HFF-Myc (cell line): ENCODE measurements around the gene CLTA.
"Not testable (repeated sequence)": the region's sequence is repeated elsewhere in the genome, so short reads cannot be mapped to it uniquely, and the experiment has no call there.

Experiments used
- DNase-seq: peaks from one replicate; pipeline ENCODE4 v3.0.0-alpha.2; 2011; ENCODE audit warnings: low read depth; ENCODE audit errors: extremely low read depth
- H3K4me3 ChIP-seq: replicated peaks from 2 replicates; pipeline ENCODE4 v1.5.1; 2011; ENCODE audit warnings: low read depth, mild to moderate bottlenecking, control low read depth, low read length
- TF ChIP-seq, protein P1 (sequence below): IDR thresholded peaks from 2 replicates; pipeline ENCODE4 v1.5.1; 2012; ENCODE audit warnings: mild to moderate bottlenecking, low read depth, low read length, control low read depth; ENCODE audit errors: missing control alignments

Gene CLTA

DNA sequence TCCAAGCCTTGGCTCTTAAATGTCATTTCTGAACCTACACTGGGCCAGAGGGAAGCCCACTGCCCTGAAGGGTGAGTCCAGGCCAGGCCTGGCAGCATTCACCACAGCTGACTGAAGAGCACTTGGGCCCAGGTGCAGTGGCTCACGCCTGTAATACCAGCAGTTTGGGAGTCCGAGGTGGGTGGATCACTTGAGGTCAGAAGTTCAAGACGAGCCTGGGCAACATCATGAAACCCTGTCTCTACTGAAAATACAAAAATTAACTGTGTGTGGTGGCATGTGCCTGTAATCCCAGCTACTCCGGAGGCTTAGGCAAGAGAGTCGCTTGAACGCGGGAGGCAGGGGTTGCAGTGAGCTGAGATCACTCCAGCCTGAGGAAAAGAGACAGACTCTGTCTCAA lies 16.4 kb upstream of the CLTA start:
- DNase-seq, result no peak
- TF ChIP-seq, protein P1, sequence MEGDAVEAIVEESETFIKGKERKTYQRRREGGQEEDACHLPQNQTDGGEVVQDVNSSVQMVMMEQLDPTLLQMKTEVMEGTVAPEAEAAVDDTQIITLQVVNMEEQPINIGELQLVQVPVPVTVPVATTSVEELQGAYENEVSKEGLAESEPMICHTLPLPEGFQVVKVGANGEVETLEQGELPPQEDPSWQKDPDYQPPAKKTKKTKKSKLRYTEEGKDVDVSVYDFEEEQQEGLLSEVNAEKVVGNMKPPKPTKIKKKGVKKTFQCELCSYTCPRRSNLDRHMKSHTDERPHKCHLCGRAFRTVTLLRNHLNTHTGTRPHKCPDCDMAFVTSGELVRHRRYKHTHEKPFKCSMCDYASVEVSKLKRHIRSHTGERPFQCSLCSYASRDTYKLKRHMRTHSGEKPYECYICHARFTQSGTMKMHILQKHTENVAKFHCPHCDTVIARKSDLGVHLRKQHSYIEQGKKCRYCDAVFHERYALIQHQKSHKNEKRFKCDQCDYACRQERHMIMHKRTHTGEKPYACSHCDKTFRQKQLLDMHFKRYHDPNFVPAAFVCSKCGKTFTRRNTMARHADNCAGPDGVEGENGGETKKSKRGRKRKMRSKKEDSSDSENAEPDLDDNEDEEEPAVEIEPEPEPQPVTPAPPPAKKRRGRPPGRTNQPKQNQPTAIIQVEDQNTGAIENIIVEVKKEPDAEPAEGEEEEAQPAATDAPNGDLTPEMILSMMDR, result no peak
- H3K4me3 ChIP-seq, result no peak overlapping the region

DNA sequence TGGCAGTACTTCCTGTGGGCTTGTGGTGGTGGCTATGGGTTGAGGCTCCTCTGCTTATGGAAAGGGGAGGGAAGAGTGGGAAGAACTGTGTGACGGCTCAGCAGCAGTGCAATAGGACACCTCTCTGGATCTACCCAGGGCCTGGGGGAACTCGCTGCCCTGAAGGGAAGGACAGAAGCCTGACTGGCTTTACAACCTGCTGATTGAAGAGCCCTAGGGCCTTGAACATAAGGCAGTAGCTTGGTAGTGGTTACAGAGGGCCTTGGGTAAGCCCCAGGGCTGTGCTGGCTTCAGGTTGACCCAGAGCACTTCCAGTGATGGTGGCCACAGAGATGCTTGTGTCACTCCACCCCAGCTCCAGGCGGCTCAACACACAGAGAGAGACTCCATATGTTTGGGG lies 16.0 kb upstream of the CLTA start:
- H3K4me3 ChIP-seq, result no peak overlapping the region
- TF ChIP-seq, protein P1, result no peak
- no peak for DNase-seq

DNA sequence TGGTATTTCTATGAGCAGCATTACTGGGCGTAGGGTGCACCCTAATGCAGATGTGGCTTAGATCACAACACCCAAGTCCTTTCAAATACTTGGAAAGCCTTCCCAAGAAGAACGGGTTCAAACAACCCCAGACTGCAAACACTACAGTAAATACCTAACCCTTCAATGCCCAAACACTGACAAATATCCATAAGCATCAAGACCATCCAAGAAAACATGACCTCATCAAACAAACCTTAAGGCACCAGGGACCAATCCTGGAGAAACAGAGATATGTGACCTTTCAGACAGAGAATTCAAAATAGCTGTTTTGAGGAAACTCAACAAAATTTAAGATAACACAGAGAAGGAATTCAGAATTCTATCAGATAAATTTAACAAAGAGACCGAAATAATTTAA lies 15.5 kb upstream of the CLTA start:
- H3K4me3 ChIP-seq, DNase-seq: not testable (repeated sequence)

DNA sequence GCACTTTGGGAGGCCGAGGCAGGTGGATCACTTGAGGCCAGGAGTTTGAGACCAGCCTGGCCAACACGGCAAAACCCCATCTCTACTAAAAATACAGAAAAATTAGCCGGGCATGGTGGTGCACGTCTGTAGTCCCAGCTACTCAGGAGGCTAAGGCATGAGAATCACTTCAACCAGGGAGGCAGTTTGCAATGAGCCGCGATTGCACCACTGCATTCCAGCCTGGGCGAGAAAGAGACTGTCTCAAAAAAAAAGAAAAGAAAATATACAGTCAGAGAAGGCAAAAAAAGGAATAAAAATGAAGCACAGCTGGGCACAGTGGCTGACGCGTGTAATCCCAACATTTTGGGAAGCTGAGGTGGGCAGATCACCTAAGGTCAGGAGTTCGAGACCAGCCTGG lies 14.2 kb upstream of the CLTA start:
- not testable (repeated sequence) for H3K4me3 ChIP-seq, DNase-seq

DNA sequence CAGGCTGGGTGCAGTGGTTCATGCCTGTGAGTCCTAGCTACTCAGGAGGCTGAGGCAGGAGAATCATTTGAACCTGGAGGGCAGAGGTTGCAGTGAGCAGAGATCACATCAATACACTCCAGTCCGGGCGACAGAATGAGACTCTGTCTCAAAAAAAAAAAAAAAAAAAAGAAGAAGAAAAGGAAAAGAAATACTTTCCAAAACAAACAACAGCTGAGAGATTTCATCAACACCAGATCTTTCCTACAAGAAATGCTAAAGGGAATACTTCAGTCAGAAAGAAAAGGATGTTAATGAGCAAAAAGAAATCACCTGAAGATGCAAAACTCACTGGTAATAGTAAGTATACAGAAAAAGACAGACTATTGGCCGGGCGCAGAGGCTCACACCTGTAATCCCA lies 13.2 kb upstream of the CLTA start:
- TF ChIP-seq, protein P1, result no peak
- DNase-seq, result no peak
- no peak overlapping the region for H3K4me3 ChIP-seq

DNA sequence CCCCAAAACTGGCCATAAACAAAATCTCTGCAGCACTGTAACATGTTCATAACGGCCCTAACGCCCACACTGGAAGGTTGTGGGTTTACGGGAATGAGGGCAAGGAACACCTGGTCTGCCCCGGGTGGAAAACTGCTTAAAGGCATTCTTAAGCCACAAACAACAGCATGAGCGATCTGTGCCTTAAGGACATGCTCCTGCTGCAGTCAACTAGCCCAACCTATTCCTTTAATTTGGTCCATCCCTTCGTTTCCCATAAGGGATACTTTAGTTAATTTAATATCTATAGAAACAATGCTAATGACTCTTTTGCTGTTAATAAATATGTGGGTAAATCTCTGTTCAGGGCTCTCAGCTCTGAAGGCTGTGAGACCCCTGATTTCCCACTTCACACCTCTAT lies 10.5 kb upstream of the CLTA start:
- DNase-seq, H3K4me3 ChIP-seq: not testable (repeated sequence)

DNA sequence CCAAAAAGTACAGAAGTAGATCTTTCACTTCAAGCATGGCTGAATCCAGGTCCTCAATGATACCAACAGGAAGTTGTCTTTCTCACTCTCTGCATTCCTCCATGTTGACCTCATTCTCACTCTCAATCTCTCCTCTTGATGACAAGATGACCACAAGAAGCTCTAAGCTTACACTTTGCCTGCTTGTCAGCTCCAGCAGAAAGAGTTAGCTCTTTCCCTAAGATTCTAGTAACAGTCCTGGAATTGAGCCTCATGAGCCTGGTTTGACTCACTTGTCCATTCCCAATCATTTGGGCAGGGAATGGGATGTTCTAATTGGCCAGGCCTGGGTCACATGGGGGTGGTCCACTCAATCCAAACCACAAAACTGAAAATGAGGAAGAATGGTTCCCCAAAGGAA lies 3.3 kb upstream of the CLTA start:
- no peak overlapping the region for H3K4me3 ChIP-seq
- DNase-seq, result no peak
- TF ChIP-seq, protein P1, result no peak

DNA sequence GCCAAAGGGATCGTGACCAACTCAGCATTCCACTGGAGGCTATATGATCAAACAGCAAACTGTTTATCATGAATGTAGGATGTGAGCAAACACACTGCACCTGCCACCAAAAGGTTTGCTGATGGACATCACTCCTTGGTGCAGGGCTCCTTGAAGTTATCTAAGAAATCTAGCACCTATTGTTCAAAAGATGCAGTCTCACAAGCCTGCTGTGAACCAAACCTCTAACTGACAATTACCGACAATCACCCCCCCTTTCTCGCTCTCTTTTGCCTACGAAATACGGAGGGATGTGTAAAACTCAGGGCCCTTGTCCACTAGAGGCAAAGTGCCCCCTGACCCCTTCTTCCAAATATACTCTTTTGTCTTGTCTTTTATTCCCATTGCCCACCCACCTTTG lies 2.5 kb upstream of the CLTA start:
- TF ChIP-seq, protein P1, result no peak
- no peak overlapping the region for H3K4me3 ChIP-seq
- DNase-seq, result no peak

DNA sequence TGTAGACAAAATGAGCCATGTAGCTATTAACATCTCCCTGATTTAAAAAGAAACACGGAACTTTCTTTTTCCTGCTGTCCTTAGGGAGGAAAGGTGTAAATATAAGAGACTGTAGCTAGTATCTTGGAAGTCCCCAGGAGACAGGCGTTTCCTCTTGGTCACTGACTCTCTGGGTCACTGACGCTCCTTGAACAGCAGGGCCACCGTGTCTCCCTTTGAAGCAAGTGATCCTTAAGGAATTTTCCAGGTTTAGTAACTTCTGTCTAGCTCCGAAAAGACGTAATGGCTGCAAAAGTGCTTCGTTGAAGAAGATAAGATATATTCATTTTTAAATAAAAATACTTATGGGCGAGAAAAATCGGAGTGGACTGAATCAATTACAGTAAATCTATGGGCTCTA lies 745 bp upstream of the CLTA start:
- TF ChIP-seq, protein P1, result no peak
- DNase-seq, result no peak
- peak overlapping the region; percentile 89 for H3K4me3 ChIP-seq
